Loucy (cell line): ENCODE data around the gene MALRD1.

Experiments used
- EZH2phosphoT487 ChIP-seq: fragments of 200-600 bp; IDR thresholded peaks from 2 replicates; pipeline ENCODE4 v1.6.1; 2018; ENCODE audit warnings: antibody characterized with exemption, mild to moderate bottlenecking, moderate library complexity, borderline replicate concordance
- TF ChIP-seq, protein P1 (sequence below): fragments of 200-600 bp; sonication (generic); conservative IDR thresholded peaks from 2 replicates; pipeline ENCODE4 v1.5.1; 2014; ENCODE audit warnings: mild to moderate bottlenecking, antibody characterized with exemption, low read length

DNA sequence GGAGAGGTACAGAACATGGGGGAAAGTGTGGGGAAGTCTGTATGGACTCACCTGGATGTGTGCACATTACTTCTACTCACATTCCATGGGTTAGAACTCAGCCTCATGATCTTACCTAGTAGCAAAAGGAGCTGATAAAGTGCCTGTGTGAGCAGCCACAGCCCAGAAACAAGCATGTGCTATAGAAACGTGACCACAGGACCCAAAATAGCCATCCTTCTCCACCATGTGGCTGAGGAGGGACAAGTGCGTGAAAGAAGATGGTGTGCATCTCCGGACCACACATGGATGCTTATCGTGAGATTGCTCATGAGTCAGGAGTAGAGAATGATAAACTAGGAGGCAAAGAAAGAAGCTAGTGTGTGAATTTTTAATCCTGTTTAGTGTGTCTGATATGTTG lies 431.3 kb downstream of the MALRD1 start:
- TF ChIP-seq, protein P1, sequence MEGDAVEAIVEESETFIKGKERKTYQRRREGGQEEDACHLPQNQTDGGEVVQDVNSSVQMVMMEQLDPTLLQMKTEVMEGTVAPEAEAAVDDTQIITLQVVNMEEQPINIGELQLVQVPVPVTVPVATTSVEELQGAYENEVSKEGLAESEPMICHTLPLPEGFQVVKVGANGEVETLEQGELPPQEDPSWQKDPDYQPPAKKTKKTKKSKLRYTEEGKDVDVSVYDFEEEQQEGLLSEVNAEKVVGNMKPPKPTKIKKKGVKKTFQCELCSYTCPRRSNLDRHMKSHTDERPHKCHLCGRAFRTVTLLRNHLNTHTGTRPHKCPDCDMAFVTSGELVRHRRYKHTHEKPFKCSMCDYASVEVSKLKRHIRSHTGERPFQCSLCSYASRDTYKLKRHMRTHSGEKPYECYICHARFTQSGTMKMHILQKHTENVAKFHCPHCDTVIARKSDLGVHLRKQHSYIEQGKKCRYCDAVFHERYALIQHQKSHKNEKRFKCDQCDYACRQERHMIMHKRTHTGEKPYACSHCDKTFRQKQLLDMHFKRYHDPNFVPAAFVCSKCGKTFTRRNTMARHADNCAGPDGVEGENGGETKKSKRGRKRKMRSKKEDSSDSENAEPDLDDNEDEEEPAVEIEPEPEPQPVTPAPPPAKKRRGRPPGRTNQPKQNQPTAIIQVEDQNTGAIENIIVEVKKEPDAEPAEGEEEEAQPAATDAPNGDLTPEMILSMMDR: no peak
- no peak for TF ChIP-seq EZH2phosphoT487
